Middle frontal gyrus (tissue), 1 donor: ENCODE data around the gene DYRK1A.
"Not testable (repeated sequence)": the region's sequence is repeated elsewhere in the genome, so short reads cannot be mapped to it uniquely, and the experiment has no call there.

Experiments
- DNase-seq: peaks from one replicate; pipeline ENCODE4 v3.0.0-alpha.2; 2015; ENCODE audit warnings: low spot score; ENCODE audit errors: extremely low spot score

Gene DYRK1A

DNA sequence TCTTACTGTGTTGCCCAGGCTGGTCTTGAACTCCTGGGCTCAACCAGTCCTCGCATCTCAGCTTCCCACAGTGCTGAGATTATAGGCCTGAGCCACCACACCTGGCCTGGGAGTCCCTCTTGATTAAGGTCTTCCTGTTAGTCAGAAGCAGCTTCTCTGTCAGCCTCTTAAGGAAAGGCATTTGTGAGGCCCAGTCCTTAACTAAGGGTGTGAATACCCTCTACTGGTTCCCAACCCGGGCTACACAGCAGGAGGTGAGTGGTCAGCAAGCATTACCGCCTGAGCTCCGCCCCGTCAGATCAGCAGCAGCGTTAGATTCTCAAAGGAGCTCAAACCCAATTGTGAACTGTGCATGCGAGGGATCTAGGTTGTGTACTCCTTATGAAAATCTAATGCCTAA, 117.2 kb downstream of the DYRK1A start:
- no peak for DNase-seq

DNA sequence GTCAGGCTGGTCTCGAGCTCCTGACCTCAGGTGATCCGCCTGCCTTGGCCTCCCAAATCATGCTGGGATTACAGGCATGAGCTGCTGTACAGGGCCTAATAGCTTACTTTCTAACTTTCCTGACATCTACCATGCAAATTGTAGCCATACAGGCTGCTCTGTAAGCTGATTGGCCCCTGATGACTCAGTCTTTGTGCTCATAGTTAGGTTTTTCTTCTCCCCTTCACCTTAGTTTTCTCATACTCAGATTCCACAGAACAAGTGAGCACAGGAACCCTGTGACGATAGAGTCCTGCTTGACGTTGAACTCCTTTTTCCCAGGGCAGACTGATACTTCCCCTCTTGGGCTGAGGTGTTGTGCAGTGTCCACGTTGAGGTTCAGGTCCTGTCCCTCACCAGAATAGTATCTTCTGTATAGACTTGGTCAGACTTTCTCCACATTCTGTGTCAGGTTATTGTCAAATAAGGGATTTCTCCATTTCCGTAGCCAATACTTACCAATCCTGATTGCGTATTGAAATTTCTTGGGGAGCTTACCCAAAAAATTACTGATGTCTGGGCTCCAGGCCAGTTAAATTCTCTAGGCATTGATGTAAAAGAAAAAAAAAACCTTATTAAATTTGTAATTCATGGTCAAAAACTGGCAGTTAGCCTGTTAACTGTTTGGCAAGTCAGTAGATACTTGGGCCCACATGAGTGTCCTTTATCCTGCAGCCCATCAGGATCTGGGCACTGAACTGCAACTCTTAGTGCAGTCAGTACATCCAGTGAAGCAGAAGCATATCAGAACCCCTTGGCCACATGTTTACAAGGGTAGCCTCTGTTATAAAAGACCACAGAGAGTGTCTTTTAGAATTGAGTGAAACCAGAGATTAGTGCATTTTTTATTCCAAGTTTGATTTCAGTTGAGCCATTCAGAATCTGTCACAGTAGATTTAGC, 118.2 kb downstream of the DYRK1A start:
- DNase-seq, result no peak

- DNase-seq, result no peak
These were observed 123.0 kb downstream of the DYRK1A start for GRCh38 chr21:37489553-37489952.

DNA sequence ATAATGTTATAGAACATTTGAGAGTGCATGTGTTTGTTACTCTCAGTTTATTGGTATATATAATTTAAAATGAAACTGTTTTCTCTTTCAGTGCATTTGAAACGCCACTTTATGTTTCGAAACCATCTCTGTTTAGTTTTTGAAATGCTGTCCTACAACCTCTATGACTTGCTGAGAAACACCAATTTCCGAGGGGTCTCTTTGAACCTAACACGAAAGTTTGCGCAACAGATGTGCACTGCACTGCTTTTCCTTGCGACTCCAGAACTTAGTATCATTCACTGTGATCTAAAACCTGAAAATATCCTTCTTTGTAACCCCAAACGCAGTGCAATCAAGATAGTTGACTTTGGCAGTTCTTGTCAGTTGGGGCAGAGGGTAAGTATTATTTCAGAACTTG, 123.5 kb downstream of the DYRK1A start:
- DNase-seq, result no peak

DNA sequence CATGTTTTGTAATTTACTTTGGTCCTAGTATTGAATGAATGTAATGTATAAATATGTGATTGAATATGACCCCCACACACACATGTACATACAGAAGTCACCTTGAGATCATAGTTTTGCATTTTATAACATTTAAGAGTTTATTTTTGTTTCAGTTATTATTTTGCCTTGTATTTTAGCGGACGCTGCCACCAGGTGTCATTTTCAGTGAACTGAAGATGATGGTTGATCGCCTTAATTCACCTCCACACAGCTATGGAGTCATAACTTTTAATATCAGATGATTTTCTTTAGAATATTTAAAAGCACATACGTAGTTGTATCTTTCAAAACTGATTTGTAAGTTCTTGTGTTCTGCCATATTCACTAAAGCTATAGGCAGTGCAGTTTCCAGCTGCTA, 130.4 kb downstream of the DYRK1A start:
- no peak for DNase-seq

DNA sequence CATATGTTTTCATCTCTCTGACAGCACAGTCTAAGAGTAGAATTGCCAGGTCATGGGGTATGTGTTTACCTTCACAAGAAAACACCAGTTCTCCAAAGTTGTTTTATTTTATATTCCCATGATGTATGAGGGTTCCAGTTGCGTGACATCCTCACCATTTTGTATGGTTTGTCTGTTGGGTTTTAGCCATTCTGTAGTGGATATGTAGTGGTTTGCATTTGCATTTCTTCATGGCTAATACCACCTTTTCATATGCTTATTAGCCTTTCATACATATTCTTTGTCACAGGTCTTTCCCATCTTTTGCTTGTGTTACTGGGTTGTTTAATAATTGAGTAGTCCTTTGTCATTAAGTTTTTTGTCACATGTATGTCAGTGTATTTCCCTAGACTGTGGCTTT, 132.1 kb downstream of the DYRK1A start:
- DNase-seq, result no peak

- no peak for DNase-seq
These were observed 136.4 kb downstream of the DYRK1A start for GRCh38 chr21:37502947-37503346.

DNA sequence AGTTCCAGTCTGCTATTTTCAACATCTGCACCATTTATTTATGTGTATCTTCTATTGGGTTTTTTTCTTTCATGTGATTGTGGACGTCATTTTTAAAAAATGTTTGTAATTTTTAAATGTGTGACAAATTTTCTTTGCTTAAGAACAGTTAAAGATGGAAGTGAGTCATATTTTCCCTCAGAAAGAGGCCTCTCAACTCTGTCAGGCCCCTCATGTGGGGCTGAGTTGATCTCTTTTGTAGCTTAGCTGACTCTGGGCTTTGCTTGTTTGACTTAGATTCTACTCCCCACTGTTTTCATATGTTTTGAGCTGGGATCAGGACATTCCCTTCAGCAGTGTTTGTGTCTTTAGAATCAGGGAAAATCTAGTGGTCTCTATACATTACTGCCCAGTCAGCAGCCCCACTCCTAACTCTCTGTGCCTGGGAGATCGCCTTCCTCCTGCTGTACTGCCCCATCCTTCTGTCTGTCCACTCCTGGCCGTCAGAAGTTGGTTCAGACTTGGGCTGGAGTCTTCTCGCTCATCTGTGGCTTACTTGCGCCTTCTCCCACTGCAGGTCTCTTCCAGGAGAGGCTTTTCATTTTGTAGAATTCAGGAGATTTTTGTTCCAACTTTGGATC, 137.4 kb downstream of the DYRK1A start:
- no peak for DNase-seq

DNA sequence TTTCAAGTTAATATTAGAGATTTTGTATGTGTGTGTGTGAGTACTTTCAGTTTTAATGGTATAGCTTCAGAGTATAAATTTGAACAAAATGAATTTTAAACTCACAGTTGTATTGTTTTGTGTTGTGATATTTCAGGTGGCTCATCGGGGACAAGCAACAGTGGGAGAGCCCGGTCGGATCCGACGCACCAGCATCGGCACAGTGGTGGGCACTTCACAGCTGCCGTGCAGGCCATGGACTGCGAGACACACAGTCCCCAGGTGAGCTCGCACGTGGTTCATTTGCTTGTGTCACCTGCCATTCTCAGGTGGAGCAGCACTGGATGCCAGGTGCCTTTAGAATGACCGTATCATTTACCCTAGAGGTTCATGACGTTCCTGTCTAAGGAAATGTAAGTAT, 139.4 kb downstream of the DYRK1A start:
- DNase-seq, result no peak

DNA sequence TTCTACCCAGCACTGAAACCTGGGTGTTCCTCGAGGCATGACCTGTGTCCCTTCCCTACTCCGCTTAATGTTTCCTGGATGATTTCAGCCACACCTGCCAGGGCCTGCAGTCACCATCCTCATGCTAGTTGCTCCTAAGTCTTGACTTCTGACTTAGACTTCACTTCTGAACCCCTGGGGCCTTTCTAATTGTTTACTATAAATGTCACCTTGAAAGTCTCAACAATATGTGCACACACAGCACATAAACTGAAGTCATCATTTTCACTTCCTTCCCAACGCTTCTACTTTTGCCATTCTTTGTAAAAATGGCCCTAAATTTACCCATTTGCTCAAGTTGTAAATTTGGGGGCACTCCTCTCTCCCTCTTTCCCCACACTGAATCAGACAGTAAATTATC, 141.1 kb downstream of the DYRK1A start:
- no peak for DNase-seq

GRCh38 chr21:37508341-37508740, 141.8 kb downstream of the DYRK1A start:
- DNase-seq, result no peak

GRCh38 chr21:37509802-37510393, 143.3 kb downstream of the DYRK1A start:
- no peak for DNase-seq

DNA sequence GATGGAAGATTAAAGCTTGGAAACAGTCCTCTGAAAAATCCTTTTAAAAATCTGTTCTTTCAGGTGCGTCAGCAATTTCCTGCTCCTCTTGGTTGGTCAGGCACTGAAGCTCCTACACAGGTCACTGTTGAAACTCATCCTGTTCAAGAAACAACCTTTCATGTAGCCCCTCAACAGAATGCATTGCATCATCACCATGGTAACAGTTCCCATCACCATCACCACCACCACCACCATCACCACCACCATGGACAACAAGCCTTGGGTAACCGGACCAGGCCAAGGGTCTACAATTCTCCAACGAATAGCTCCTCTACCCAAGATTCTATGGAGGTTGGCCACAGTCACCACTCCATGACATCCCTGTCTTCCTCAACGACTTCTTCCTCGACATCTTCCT, 145.3 kb downstream of the DYRK1A start:
- no peak for DNase-seq

DNA sequence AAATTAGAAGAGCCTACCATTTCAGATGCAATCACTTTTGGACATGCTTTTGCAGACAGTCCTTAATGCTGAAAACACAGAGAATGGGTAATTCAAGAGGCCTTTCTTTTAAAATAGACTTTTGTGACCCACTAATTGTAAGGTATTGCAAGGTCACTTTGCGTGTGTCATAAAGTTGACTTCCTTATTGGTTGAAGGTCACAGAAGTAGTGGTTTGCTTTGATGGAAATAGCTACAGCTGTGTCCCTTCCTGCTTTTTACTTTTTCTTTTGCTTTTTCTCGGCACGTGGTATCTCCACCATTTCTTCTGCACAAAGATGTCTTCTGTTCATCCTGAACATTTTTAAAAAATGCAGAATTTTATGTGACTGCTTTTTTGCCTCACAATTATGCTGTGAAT, 146.8 kb downstream of the DYRK1A start:
- no peak for DNase-seq

DNA sequence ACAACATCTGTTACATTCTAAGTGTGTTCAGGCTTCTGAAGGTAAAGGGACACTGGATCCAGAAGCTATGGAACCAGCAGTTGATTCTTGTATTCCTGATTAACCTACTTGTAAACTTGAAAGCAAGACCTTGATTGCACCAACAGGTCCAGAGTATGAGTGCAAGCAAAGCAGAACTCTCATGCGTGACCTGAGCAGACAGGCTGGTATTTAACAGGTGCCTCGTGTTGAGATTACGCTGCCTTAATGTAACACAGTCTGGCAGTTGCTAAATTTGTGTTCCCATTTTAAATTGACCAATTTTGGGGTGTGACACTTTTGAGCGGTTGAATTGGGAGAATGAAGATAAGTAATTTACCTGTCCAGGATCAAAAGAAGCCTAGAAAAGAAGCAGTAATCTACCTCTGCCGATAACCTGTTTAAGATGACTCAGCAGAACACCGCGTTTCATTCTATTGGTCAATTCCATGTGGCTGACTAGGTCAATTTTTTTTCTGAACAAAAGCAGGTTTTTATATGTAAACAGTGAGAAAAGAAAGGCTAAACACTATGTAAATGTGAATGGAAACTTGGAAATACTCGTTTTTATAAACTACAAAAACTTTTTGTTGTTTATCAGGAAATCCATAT, 147.6 kb downstream of the DYRK1A start:
- no peak for DNase-seq

DNA sequence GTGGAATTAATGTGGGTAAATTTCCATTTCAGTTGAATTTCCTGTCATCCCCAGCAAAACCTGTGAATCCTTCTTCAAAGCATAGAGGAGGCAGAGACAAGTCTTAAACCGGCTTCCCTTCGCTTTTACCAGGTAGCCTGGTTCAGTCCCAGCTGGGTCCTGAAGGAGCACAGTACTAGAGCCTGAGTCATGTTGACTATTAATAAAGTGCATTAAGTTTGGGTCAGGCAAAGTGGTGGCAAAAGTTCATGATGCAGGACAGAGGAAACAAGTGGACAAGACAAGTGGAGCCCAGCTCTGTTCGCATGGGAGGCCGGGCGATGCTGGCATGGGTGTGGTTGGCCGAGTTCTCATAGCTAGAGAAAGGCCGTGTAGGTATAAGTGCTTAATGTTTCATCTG, 150.4 kb downstream of the DYRK1A start:
- no peak for DNase-seq

DNA sequence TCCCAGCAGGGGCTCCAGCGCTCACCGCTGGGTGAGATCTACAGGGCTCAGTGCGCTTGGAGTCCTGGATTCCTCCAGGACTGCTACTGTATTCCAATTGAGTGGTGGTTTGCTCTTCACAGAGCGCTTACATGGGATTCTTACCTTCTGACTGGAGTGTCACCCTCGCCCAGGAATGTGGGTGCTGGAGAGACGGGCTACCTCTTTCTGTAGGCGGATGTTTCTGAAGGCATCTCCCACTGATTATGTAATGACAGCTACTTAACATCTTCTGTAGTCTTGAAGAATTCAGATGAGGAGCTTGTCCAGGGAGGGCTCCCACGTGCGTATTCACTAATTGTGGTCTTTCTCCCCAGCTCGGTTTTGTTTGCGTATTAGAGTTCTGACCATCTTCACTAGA, 154.2 kb downstream of the DYRK1A start:
- no peak for DNase-seq

- DNase-seq, result no peak
These were observed 155.1 kb downstream of the DYRK1A start for GRCh38 chr21:37521658-37522057.

DNA sequence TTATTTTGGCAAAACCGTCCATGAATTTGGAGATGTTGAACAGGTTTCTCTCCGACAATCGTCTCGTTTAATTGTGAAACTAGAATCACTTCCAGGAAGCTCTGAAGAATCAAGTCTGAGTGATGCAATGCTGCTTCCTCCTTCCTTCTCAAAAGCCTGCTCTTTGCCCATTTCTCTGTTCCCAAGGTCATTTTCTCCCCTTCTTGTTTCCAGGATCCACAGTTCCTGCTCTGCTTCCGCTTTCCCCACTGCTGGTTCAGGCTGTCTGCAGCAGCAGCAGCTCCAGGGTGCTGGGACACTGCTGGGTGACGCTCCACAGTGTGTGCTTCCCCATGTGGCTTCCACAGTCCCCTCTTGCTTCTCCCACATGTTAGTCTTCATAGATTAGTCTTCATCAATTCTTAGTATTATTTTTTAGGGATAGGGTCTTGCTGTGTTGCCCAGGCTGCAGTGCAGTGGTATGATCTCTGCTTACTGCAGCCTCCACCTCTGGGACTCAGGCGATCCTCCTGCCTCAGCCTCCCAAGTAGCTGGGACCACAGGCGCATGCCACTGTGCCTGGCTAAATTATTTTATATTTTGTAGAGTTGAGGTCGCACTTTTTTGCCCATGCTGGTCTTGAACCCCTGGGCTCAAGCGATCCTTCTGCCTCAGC, 156.2 kb downstream of the DYRK1A start:
- no peak for DNase-seq

DNA sequence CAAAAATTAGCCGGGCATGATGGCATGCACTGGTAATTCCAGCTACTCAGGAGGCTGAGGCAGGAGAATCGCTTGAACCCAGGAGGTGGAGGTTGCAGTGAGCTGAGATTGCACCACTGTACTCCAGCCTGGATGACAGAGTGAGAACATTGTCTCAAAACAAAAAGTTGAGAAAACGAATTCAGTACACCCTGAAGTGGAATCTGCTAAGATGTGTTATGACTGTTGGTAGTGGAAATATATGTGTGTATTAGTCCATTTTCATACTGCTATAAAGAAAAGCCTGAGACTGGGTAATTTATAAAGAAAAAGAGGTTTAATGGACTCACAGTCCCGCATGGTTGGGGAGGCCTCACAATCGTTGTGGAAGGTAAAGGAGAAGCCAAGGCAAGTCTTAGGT, 158.4 kb downstream of the DYRK1A start:
- DNase-seq, result not testable (repeated sequence)

GRCh38 chr21:37525810-37526209, 159.2 kb downstream of the DYRK1A start:
- DNase-seq, result no peak

DNA sequence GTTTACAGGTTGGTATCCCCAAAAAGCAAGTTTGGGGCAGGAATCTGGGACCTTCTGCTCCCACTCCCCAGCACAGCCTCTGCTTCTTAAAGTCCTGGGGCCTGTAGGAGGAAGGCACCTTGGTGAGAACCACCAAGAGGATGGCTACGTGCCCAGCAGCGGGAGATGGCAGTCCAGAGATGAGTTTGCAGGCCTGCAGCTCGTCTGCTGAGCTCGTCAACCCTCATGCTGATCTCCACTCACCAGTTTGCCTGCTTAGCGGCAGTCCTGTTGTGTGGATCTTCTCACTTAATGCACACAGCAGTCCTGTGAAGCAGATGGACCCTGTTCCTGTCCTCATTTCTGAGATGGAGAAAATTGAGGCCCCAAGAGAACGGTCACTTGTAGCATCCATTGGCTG, 160.5 kb downstream of the DYRK1A start:
- DNase-seq, result no peak
